Lung (tissue), 12 donors: ENCODE results near the gene CES2. TPM values are rescaled to one million over a fixed set of nuclear protein-coding genes. Genes with fewer than 3 reads are reported as not detected.
"Not testable (repeated sequence)": the region's sequence is repeated elsewhere in the genome, so short reads cannot be mapped to it uniquely, and the experiment has no call there.

Experiments used
- ATAC-seq: fragments of 200-7000 bp; cut with Tn5 transposase; one replicate; pipeline ENCODE4 v1.9.1; 2020; ENCODE audit warnings: moderate number of reproducible peaks; ENCODE audit not compliant: insufficient read depth, low FRiP score
- DNase-seq, 3 donors: peaks; one replicate each; pipeline ENCODE4 v3.0.0-alpha.2; 2013 to 2017
- H3K27ac ChIP-seq, 2 donors: one replicate each; pipeline ENCODE4 v1.5.1; 2013; ENCODE audit warnings: mild to moderate bottlenecking in 2 of 2, moderate library complexity in 2 of 2, control low read depth in 1 of 2, inconsistent platforms in 1 of 2, low read depth in 1 of 2, low read length in 1 of 2
- H3K27me3 ChIP-seq, 3 donors: one replicate each; pipeline ENCODE4 v1.5.1; 2013; ENCODE audit warnings: low read length in 2 of 3; ENCODE audit not compliant: control insufficient read depth in 3 of 3, insufficient read depth in 3 of 3
- H3K36me3 ChIP-seq, 4 donors: one replicate each; pipeline ENCODE4 v1.5.1; 2013; ENCODE audit warnings: low read length in 4 of 4, mild to moderate bottlenecking in 1 of 4, moderate library complexity in 1 of 4; ENCODE audit not compliant: control insufficient read depth in 4 of 4, insufficient read depth in 4 of 4
- H3K4me1 ChIP-seq, 5 donors: one replicate each; pipeline ENCODE4 v1.5.1; 2013; ENCODE audit warnings: low read length in 5 of 5, mild to moderate bottlenecking in 2 of 5, moderate library complexity in 1 of 5; ENCODE audit not compliant: control insufficient read depth in 5 of 5, insufficient read depth in 5 of 5
- H3K4me3 ChIP-seq: one replicate; pipeline ENCODE4 v1.5.1; 2013; ENCODE audit warnings: mild to moderate bottlenecking, control low read depth, moderate library complexity
- H3K9ac ChIP-seq, 2 donors: one replicate each; pipeline ENCODE4 v1.5.1; 2013; ENCODE audit warnings: low read length in 2 of 2, control low read depth in 1 of 2; ENCODE audit not compliant: insufficient read depth in 1 of 2
- H3K9me3 ChIP-seq, 4 donors: one replicate each; pipeline ENCODE4 v1.5.1; 2013; ENCODE audit warnings: low read length in 3 of 4, mild to moderate bottlenecking in 1 of 4, moderate library complexity in 1 of 4; ENCODE audit not compliant: control insufficient read depth in 4 of 4, insufficient read depth in 3 of 4
- CTCF ChIP-seq: IDR thresholded peaks from 2 replicates; pipeline ENCODE4 v1.5.1; 2012; ENCODE audit warnings: mild to moderate bottlenecking; ENCODE audit errors: control extremely low read depth, extremely low read depth
- WGBS, 2 donors: extraction: QIAGEN DNeasy Blood & Tissue Kit; methylation state at CpG; one replicate each; pipeline ENCODE4 v1.1.7; 2013; 5-methylcytosine and 5-hydroxymethylcytosine counted together
- polyA plus RNA-seq, 2 donors: library from polyadenylated mRNA; stranded (reverse); fragments of 200-250 nt; gene quantifications; one replicate each; pipeline ENCODE4 v1.2.1, GENCODE V29; 2013
- total RNA-seq, 2 donors: library from RNA; depleted of rRNA in 1 of 2; stranded (reverse); fragments of >200 nt in 1 of 2; gene quantifications; one replicate each; pipeline ENCODE4 v1.2.1, GENCODE V29; 2014 to 2021
- donor health status: control.
- donor health status: control.
- donor health status: Bipolar disorder and iron deficiency.
- donor health status: healthy.
- donor health status: DM: yes; HTN: yes; CAD: no.

CES2 gene
- total and polyA plus RNA-seq, 4 donors: 24.6 to 51.0 (median 26.2) TPM

GRCh38 chr16:66934138-66934838 is 1.0 kb upstream of the CES2 start, which contains the start of gene CIAO2B:
TSS of gene CIAO2B (minus strand) at chr16:66934402. CDS start at chr16:66934364, 38 bp downstream.
- ATAC-seq (peak; percentile 92), DNase-seq (peak; percentile 88 to 94 (median 91))
- WGBS, 2 donors: 0% methylated on average over 76 of the region's 76 CpGs
- no peak for TF ChIP-seq CTCF
- H3K27ac ChIP-seq: peak within 1 kb of the TSS; percentile 93 to 97
- peaks cover 7 to 28% (median 16%) of the 10 kb centered on the region in 5 donors for H3K4me1 ChIP-seq
- peak within 1 kb of the TSS; percentile 95 for H3K4me3 ChIP-seq
- no peaks in the 10 kb centered on the region for H3K9me3 ChIP-seq
- no peaks in the 10 kb centered on the region for H3K27me3 ChIP-seq
- H3K9ac ChIP-seq: peak within 1 kb of the TSS; percentile 90 to 92
- H3K36me3 ChIP-seq: peaks cover 4 to 15% (median 15%) of the 10 kb centered on the region in 4 donors

- not testable (repeated sequence) for DNase-seq, H3K27me3 ChIP-seq, H3K9me3 ChIP-seq
- H3K4me3 ChIP-seq: peak overlapping the region; percentile 95
- peak; percentile 4 for ATAC-seq
- H3K36me3 ChIP-seq: peaks cover 10 to 19% (median 15%) of the 10 kb centered on the region in 4 donors
- peak overlapping the region; percentile 82 to 92 for H3K9ac ChIP-seq
- peak overlapping the region; percentile 93 to 97 for H3K27ac ChIP-seq
- peaks cover 7 to 28% (median 16%) of the 10 kb centered on the region in 5 donors for H3K4me1 ChIP-seq
- WGBS, 2 donors: 1 to 2% methylated on average over 20 to 21 of the region's 24 CpGs
These were observed 440 bp upstream of the CES2 start for GRCh38 chr16:66934839-66935313.

GRCh38 chr16:66936462-66936861 is 1.1 kb downstream of the CES2 start:
- H3K36me3 ChIP-seq: peaks cover 22 to 32% (median 28%) of the 10 kb centered on the region in 4 donors
- H3K9me3 ChIP-seq: no peaks in the 10 kb centered on the region
- H3K4me1 ChIP-seq: peaks cover 7 to 28% (median 16%) of the 10 kb centered on the region in 5 donors
- TF ChIP-seq CTCF: no peak
- peak overlapping the region in 1 of 2 donors; percentile 53 for H3K27ac ChIP-seq
- 86 to 93% methylated on average over 6 of the region's 6 CpGs for WGBS, 2 donors
- no peaks in the 10 kb centered on the region for H3K27me3 ChIP-seq
- H3K9ac ChIP-seq: peak overlapping the region in 1 of 2 donors; percentile 5
- no peak overlapping the region for H3K4me3 ChIP-seq
- DNase-seq: no peak
- ATAC-seq: no peak

GRCh38 chr16:66936889-66937554 is 1.7 kb downstream of the CES2 start:
- H3K4me1 ChIP-seq: peaks cover 7 to 28% (median 16%) of the 10 kb centered on the region in 5 donors
- no peak for TF ChIP-seq CTCF
- no peak overlapping the region for H3K4me3 ChIP-seq
- peak overlapping the region in 1 of 2 donors; percentile 51 for H3K27ac ChIP-seq
- H3K9ac ChIP-seq: peak overlapping the region in 1 of 2 donors; percentile 5
- no peak for ATAC-seq
- H3K9me3 ChIP-seq: no peaks in the 10 kb centered on the region
- H3K27me3 ChIP-seq: no peaks in the 10 kb centered on the region
- DNase-seq: no peak
- peaks cover 26 to 36% (median 30%) of the 10 kb centered on the region in 4 donors for H3K36me3 ChIP-seq
- WGBS, 2 donors: 92 to 95% methylated on average over 4 of the region's 4 CpGs
